Smooth muscle cell (in vitro differentiated cells): ENCODE measurements around the gene MYLK. TPM values are rescaled to one million over a fixed set of nuclear protein-coding genes. Genes with fewer than 3 reads are reported as not detected.
A peak's percentile ranks its signal among the peaks of the same experiment; 100 is the strongest.

Experiments
- DNase-seq: peaks from one replicate; lab custom pipeline; 2025; ENCODE audit not compliant: unreplicated experiment; lab: John Stamatoyannopoulos, UW
- H2AFZ ChIP-seq: fragments of 200-600 bp; sonication (generic); 2 replicates; pipeline ENCODE4 v1.6.0; 2016; ENCODE audit warnings: antibody characterized with exemption, low read depth, mild to moderate bottlenecking
- H3F3A ChIP-seq: fragments of 200-600 bp; sonication (generic); 2 replicates; pipeline ENCODE4 v1.6.0; 2017; ENCODE audit warnings: antibody characterized with exemption, low read depth
- H3K27ac ChIP-seq: fragments of 200-600 bp; sonication (generic); 2 replicates; pipeline ENCODE4 v1.5.1; 2016; ENCODE audit warnings: low read depth, mild to moderate bottlenecking
- H3K27me3 ChIP-seq: fragments of 200-600 bp; sonication (generic); 2 replicates; pipeline ENCODE4 v1.6.1; 2016; ENCODE audit warnings: low read depth, mild to moderate bottlenecking
- H3K36me3 ChIP-seq: fragments of 200-600 bp; sonication (generic); 2 replicates; pipeline ENCODE4 v1.5.1; 2016; ENCODE audit warnings: low read depth
- H3K4me1 ChIP-seq: fragments of 200-600 bp; sonication (generic); 2 replicates; pipeline ENCODE4 v1.5.1; 2016; ENCODE audit warnings: low read depth
- H3K4me2 ChIP-seq: fragments of 200-600 bp; sonication (generic); 2 replicates; pipeline ENCODE4 v1.6.0; 2016; ENCODE audit warnings: mild to moderate bottlenecking
- H3K4me3 ChIP-seq: fragments of 200-600 bp; sonication (generic); 2 replicates; pipeline ENCODE4 v1.5.1; 2016; ENCODE audit warnings: mild to moderate bottlenecking
- H3K79me2 ChIP-seq: fragments of 200-600 bp; sonication (generic); 2 replicates; pipeline ENCODE4 v1.6.0; 2016; ENCODE audit warnings: low read depth, mild to moderate bottlenecking
- H3K9ac ChIP-seq: fragments of 200-600 bp; sonication (generic); 2 replicates; pipeline ENCODE4 v1.6.0; 2016; ENCODE audit warnings: low read depth
- H3K9me3 ChIP-seq: fragments of 200-600 bp; sonication (generic); replicated peaks from 2 replicates; pipeline ENCODE4 v1.5.1; 2016; ENCODE audit warnings: low read depth
- H4K20me1 ChIP-seq: fragments of 200-600 bp; sonication (generic); 2 replicates; pipeline ENCODE4 v1.6.0; 2016; ENCODE audit warnings: low read depth
- WGBS: methylation state at CpG from one replicate; pipeline ENCODE4 v1.1.7; 2016; ENCODE audit warnings: low lambda C conversion rate; 5-methylcytosine and 5-hydroxymethylcytosine counted together
- polyA plus RNA-seq: library from polyadenylated mRNA; unstranded; fragments of >200 nt; fragmentation: Nextera tagmentation; extraction: Ambion mirVana; gene quantifications from 2 replicates; pipeline ENCODE4 v1.2.1, GENCODE V29; 2016
- total RNA-seq: library from RNA; depleted of rRNA; stranded (reverse); fragments of >200 nt; gene quantifications from 2 replicates; pipeline ENCODE4 v1.2.3, GENCODE V29; 2014
- TF ChIP-seq, protein P1 (sequence below): fragments of 200-600 bp; sonication (generic); IDR thresholded peaks from 2 replicates; pipeline ENCODE4 v1.5.1; 2017; ENCODE audit warnings: borderline replicate concordance, mild to moderate bottlenecking, antibody characterized with exemption; ENCODE audit not compliant: insufficient read depth, poor library complexity, severe bottlenecking

MYLK gene
- total and polyA plus RNA-seq, 2 experiments from 2014 or later: 13.6 to 25.5 TPM

- Histone ChIP-seq H4K20me1 (no peaks in the 10 kb centered on the region), H3K4me3 (no peak overlapping the region), H3F3A (peaks cover 5% of the 10 kb centered on the region), H3K4me2 (no peak overlapping the region), H3K9ac (no peak overlapping the region), H3K4me1 (peaks cover 10% of the 10 kb centered on the region), H3K27me3 (no peaks in the 10 kb centered on the region), H3K27ac (no peak overlapping the region), H3K36me3 (no peaks in the 10 kb centered on the region), H3K79me2 (no peaks in the 10 kb centered on the region), H2AFZ (no peak overlapping the region), H3K9me3 (no peaks in the 10 kb centered on the region)
- DNase-seq: no peak
- TF ChIP-seq, protein P1, sequence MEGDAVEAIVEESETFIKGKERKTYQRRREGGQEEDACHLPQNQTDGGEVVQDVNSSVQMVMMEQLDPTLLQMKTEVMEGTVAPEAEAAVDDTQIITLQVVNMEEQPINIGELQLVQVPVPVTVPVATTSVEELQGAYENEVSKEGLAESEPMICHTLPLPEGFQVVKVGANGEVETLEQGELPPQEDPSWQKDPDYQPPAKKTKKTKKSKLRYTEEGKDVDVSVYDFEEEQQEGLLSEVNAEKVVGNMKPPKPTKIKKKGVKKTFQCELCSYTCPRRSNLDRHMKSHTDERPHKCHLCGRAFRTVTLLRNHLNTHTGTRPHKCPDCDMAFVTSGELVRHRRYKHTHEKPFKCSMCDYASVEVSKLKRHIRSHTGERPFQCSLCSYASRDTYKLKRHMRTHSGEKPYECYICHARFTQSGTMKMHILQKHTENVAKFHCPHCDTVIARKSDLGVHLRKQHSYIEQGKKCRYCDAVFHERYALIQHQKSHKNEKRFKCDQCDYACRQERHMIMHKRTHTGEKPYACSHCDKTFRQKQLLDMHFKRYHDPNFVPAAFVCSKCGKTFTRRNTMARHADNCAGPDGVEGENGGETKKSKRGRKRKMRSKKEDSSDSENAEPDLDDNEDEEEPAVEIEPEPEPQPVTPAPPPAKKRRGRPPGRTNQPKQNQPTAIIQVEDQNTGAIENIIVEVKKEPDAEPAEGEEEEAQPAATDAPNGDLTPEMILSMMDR: no peak
- WGBS: 97% methylated on average over 14 of the region's 14 CpGs
Measured at GRCh38 chr3:123737168-123737567, 147.0 kb downstream of the MYLK start.

GRCh38 chr3:123735456-123735855 is 148.7 kb downstream of the MYLK start:
- H4K20me1 ChIP-seq: no peaks in the 10 kb centered on the region
- WGBS: 76% methylated on average over 2 of the region's 2 CpGs
- H3K4me3 ChIP-seq: no peak overlapping the region
- H3K9me3 ChIP-seq: no peaks in the 10 kb centered on the region
- H3K4me2 ChIP-seq: no peak overlapping the region
- TF ChIP-seq, protein P1: no peak
- H3F3A ChIP-seq: no peaks in the 10 kb centered on the region
- no peak overlapping the region for H3K27ac ChIP-seq
- DNase-seq: no peak
- no peaks in the 10 kb centered on the region for H3K36me3 ChIP-seq
- H3K79me2 ChIP-seq: no peaks in the 10 kb centered on the region
- H3K27me3 ChIP-seq: no peaks in the 10 kb centered on the region
- no peak overlapping the region for H3K9ac ChIP-seq
- no peak overlapping the region for H2AFZ ChIP-seq
- peaks cover 2% of the 10 kb centered on the region for H3K4me1 ChIP-seq

- WGBS: 73% methylated on average over 6 of the region's 6 CpGs
- Histone ChIP-seq H3K4me1 (no peaks in the 10 kb centered on the region), H4K20me1 (no peaks in the 10 kb centered on the region), H3K36me3 (no peaks in the 10 kb centered on the region), H3F3A (no peaks in the 10 kb centered on the region), H3K4me3 (no peak overlapping the region), H3K27me3 (no peaks in the 10 kb centered on the region), H3K9me3 (no peaks in the 10 kb centered on the region), H3K79me2 (no peaks in the 10 kb centered on the region), H3K9ac (peak overlapping the region; percentile 7), H3K27ac (peak overlapping the region; percentile 73), H3K4me2 (peak overlapping the region; percentile 41), H2AFZ (no peak overlapping the region)
- DNase-seq: no peak
- TF ChIP-seq, protein P1: no peak
Measured at GRCh38 chr3:123734527-123734902, 149.6 kb downstream of the MYLK start.

GRCh38 chr3:123733805-123734526 is 150.2 kb downstream of the MYLK start:
- Histone ChIP-seq H3K4me2 (peak overlapping the region; percentile 54), H4K20me1 (no peaks in the 10 kb centered on the region), H3K79me2 (no peaks in the 10 kb centered on the region), H3K4me1 (no peaks in the 10 kb centered on the region), H3K27ac (peak overlapping the region; percentile 73), H3K36me3 (no peaks in the 10 kb centered on the region), H3K9me3 (no peaks in the 10 kb centered on the region), H3F3A (no peaks in the 10 kb centered on the region), H2AFZ (no peak overlapping the region), H3K4me3 (no peak overlapping the region), H3K27me3 (no peaks in the 10 kb centered on the region), H3K9ac (peak overlapping the region; percentile 7)
- WGBS: 72% methylated on average over 13 of the region's 13 CpGs
- DNase-seq: no peak
- TF ChIP-seq, protein P1: no peak
